OCI-LY1 (cell line): ENCODE data around the gene CDC45.

ENCODE experiments used
- H2AFZ ChIP-seq: fragments of 200-600 bp; sonication (generic), shearing (Covaris generic); 2 replicates; pipeline ENCODE4 v1.6.0; 2014; ENCODE audit warnings: antibody characterized with exemption, mild to moderate bottlenecking, low read length
- H3F3A ChIP-seq: fragments of 200-600 bp; sonication (generic), shearing (Covaris generic); 2 replicates; pipeline ENCODE4 v1.6.0; 2014; ENCODE audit warnings: mild to moderate bottlenecking, antibody characterized with exemption, low read length, moderate library complexity; ENCODE audit not compliant: insufficient read depth
- H3K27ac ChIP-seq: fragments of 200-600 bp; sonication (generic); 2 replicates; pipeline ENCODE4 v1.5.1; 2014; ENCODE audit warnings: low read length, mixed run types, mild to moderate bottlenecking, low read depth; ENCODE audit not compliant: poor library complexity, severe bottlenecking
- H3K27me3 ChIP-seq: fragments of 200-600 bp; sonication (generic); 2 replicates; pipeline ENCODE4 v1.6.0; 2014; ENCODE audit warnings: antibody characterized with exemption, mild to moderate bottlenecking, low read length, moderate library complexity; ENCODE audit not compliant: insufficient read depth
- H3K36me3 ChIP-seq: fragments of 200-600 bp; sonication (generic); 2 replicates; pipeline ENCODE4 v1.6.1; 2014; ENCODE audit warnings: mild to moderate bottlenecking, antibody characterized with exemption, low read length, moderate library complexity, mixed read lengths; ENCODE audit not compliant: insufficient read depth
- H3K4me1 ChIP-seq: fragments of 200-600 bp; sonication (generic); 2 replicates; pipeline ENCODE4 v1.5.1; 2014; ENCODE audit warnings: mild to moderate bottlenecking, low read length, moderate library complexity; ENCODE audit not compliant: insufficient read depth, severe bottlenecking
- H3K4me2 ChIP-seq: fragments of 200-600 bp; sonication (generic), shearing (Covaris generic); 2 replicates; pipeline ENCODE4 v1.6.1; 2014; ENCODE audit warnings: low read length
- H3K4me3 ChIP-seq: fragments of 200-600 bp; sonication (generic); 2 replicates; pipeline ENCODE4 v1.5.1; 2014; ENCODE audit warnings: low read length, low read depth, mild to moderate bottlenecking, mixed read lengths; ENCODE audit not compliant: poor library complexity, severe bottlenecking
- H3K79me2 ChIP-seq: fragments of 200-600 bp; shearing (Covaris generic); 2 replicates; pipeline ENCODE4 v1.6.1; 2016; ENCODE audit warnings: mixed run types, low read length, mixed read lengths; ENCODE audit not compliant: insufficient read depth
- H3K9ac ChIP-seq: fragments of 200-600 bp; sonication (generic), shearing (Covaris generic); 2 replicates; pipeline ENCODE4 v1.6.1; 2014; ENCODE audit warnings: mild to moderate bottlenecking, low read length, mixed read lengths
- H3K9me2 ChIP-seq: fragments of 200-600 bp; sonication (generic), shearing (Covaris generic); 2 replicates; pipeline ENCODE4 v1.6.1; 2014; ENCODE audit warnings: low read depth, mild to moderate bottlenecking, low read length, mixed read lengths
- H3K9me3 ChIP-seq: fragments of 200-600 bp; shearing (Covaris generic); 2 replicates; pipeline ENCODE4 v1.6.1; 2014; ENCODE audit warnings: low read length, mixed read lengths
- H4K20me1 ChIP-seq: fragments of 200-600 bp; sonication (generic), shearing (Covaris generic); 2 replicates; pipeline ENCODE4 v1.6.0; 2016; ENCODE audit warnings: mild to moderate bottlenecking, low read length; ENCODE audit not compliant: insufficient read depth
- CTCF ChIP-seq: fragments of 200-600 bp; sonication (generic), shearing (Covaris generic); IDR thresholded peaks from 2 replicates; pipeline ENCODE4 v1.5.1; 2017; ENCODE audit warnings: mild to moderate bottlenecking, antibody characterized with exemption, low read length, moderate library complexity, mixed read lengths
- EZH2 ChIP-seq: fragments of 200-600 bp; sonication (generic), shearing (Covaris generic); IDR thresholded peaks from 2 replicates; pipeline ENCODE4 v1.8.0; 2017; ENCODE audit warnings: borderline replicate concordance, mixed run types, mild to moderate bottlenecking, antibody characterized with exemption, low read length, moderate library complexity, mixed read lengths

CDC45 gene

DNA sequence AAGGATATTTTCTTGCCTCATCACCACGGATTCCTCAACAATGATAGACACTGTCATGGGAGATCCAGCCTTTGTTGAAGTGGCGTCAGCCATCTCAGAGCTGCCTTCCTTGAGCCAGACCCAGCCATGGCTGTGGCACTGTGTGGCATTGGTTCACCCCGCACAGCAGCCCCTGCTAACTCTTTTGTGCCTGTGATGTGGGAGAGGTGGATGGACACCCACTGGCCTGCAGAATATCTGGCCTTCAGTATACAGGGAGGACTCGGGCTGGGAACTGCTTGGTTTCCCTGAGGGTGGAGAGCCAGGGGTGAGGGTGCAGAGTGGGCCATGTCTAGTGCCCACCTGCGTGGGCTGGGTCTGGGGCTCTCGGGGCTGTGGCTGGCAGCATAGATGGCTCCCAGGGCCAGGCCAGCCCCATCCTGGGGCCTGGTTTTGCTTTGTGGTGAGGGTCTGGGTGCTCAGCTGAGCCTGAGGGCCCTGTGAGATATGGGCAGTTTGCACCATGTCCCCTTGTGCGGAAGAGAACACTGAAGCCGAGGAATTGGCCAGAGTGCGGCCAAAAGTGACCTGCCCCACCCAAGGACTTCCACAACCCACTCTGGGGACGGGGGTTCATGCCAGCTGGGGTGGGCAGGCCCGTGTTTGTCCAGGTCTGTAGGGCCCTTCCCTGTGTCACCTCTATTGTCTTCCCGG lies 38.3 kb downstream of the CDC45 start:
- Histone ChIP-seq H3F3A (no peaks in the 10 kb centered on the region), H3K9me2 (no peaks in the 10 kb centered on the region), H3K27me3 (no peaks in the 10 kb centered on the region), H3K9ac (no peak overlapping the region), H3K4me1 (no peaks in the 10 kb centered on the region), H2AFZ (no peak overlapping the region), H3K27ac (no peak overlapping the region), H4K20me1 (no peaks in the 10 kb centered on the region), H3K79me2 (no peaks in the 10 kb centered on the region), H3K4me3 (no peak overlapping the region), H3K36me3 (peaks cover 39% of the 10 kb centered on the region), H3K4me2 (no peak overlapping the region), H3K9me3 (no peaks in the 10 kb centered on the region)
- no peak for TF ChIP-seq CTCF
- TF ChIP-seq EZH2, result no peak

GRCh38 chr22:19518635-19519034 lies 38.9 kb downstream of the CDC45 start:
- Histone ChIP-seq H3K79me2 (no peaks in the 10 kb centered on the region), H3F3A (no peaks in the 10 kb centered on the region), H3K27ac (no peak overlapping the region), H3K9me2 (no peaks in the 10 kb centered on the region), H3K27me3 (no peaks in the 10 kb centered on the region), H3K4me2 (no peak overlapping the region), H2AFZ (no peak overlapping the region), H3K9me3 (no peaks in the 10 kb centered on the region), H3K36me3 (peaks cover 34% of the 10 kb centered on the region), H4K20me1 (no peaks in the 10 kb centered on the region), H3K4me1 (no peaks in the 10 kb centered on the region), H3K9ac (no peak overlapping the region), H3K4me3 (no peak overlapping the region)
- TF ChIP-seq EZH2, result no peak

DNA sequence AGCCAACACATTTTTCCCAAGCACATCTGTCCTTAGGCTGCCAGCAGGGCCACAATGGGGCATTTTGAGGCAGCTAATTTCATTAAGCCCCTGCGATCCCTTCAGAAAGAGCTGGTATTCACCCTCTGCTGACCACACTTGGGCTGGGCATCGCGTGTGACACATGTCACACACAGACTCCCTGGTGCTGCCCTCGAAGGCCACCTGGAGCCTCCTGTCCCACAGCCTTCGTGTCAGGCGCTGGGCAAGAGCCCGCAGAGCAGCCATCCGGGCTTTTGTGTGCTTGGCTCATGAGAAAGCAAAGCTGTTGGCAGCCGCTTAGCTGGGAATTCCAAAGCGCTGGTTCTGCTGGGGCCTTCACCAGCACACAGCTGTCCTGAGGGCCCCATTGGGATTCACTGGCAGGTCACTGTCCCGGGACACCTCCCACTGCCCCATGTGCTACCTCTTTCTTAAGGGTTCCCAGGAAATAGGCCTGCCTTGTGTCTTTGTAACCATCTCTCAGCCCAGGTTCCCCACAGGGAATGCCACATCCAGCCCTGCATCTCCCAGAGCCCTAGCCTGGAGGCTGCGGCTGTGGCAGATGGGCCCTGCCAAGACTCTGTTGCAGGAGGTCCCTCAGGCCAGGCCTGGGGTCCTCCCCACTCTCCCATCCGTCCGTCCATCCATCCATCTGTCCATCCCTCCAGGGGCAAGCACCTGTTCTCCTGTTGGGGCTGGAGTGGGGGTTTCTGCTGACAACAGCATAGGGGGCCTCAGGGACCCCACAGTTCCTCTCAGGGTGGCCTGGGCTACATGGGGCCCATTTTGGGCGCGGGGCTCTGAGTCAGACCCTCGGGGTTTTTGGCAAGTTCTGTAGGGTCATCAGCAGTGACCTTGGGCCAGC lies 39.6 kb downstream of the CDC45 start:
- H3K9me3 ChIP-seq, result no peaks in the 10 kb centered on the region
- H2AFZ ChIP-seq, result no peak overlapping the region
- H3K4me3 ChIP-seq, result no peak overlapping the region
- H4K20me1 ChIP-seq, result no peaks in the 10 kb centered on the region
- H3K4me2 ChIP-seq, result no peak overlapping the region
- H3K9me2 ChIP-seq, result no peaks in the 10 kb centered on the region
- H3K27me3 ChIP-seq, result no peaks in the 10 kb centered on the region
- no peak overlapping the region for H3K9ac ChIP-seq
- no peak for TF ChIP-seq EZH2
- no peaks in the 10 kb centered on the region for H3K4me1 ChIP-seq
- peaks cover 27% of the 10 kb centered on the region for H3K36me3 ChIP-seq
- H3K27ac ChIP-seq, result no peak overlapping the region
- no peaks in the 10 kb centered on the region for H3K79me2 ChIP-seq
- no peaks in the 10 kb centered on the region for H3F3A ChIP-seq

DNA sequence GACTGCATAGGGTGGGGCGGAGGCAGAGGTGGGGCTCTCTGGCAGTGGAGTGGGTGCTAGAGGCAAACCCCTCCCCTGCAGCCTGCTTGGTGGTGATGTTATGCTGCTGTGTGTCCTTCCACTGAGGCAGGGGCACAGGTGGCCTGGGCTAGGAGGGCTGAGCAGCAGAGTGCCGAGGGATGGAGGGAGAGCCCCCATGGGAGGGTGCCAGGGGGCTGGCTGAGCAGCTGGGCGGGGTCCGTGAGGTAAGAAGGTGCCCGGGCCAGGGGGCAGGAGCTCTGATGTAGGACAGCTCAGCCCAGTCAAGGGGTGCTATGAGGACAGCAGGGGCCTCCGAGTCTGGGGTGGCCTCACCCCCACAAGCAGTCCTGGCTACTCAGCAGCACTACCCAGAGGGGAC lies 40.3 kb downstream of the CDC45 start:
- no peak overlapping the region for H3K4me2 ChIP-seq
- no peak overlapping the region for H3K27ac ChIP-seq
- no peaks in the 10 kb centered on the region for H3K79me2 ChIP-seq
- H3K9ac ChIP-seq, result no peak overlapping the region
- H2AFZ ChIP-seq, result no peak overlapping the region
- H3K9me2 ChIP-seq, result no peaks in the 10 kb centered on the region
- no peaks in the 10 kb centered on the region for H4K20me1 ChIP-seq
- no peaks in the 10 kb centered on the region for H3K9me3 ChIP-seq
- H3K27me3 ChIP-seq, result no peaks in the 10 kb centered on the region
- H3K4me3 ChIP-seq, result no peak overlapping the region
- peaks cover 20% of the 10 kb centered on the region for H3K36me3 ChIP-seq
- TF ChIP-seq CTCF, result no peak
- no peak for TF ChIP-seq EZH2
- no peaks in the 10 kb centered on the region for H3K4me1 ChIP-seq
- H3F3A ChIP-seq, result no peaks in the 10 kb centered on the region
